ENCODE results near the gene SULT1C4. TPM values are rescaled to one million over a fixed set of nuclear protein-coding genes. Genes with fewer than 3 reads are reported as not detected.

Gene SULT1C4
- total RNA-seq, 4 donors from 2014 or later: 0.61 to 3.3 (median 2.4) TPM

GRCh38 chr2:108384662-108385393, 7.1 kb downstream of the SULT1C4 start:
- Histone ChIP-seq H3K27me3 (no peaks in the 10 kb centered on the region), H3K36me3 (no peaks in the 10 kb centered on the region), H3K27ac (no peak overlapping the region), H3K4me1 (no peaks in the 10 kb centered on the region), H3K9me3 (no peaks in the 10 kb centered on the region), H3K4me3 (no peak overlapping the region)
- in situ Hi-C loops (cut with MboI; ENCODE audit: low sequenced_read_pairs in 4 of 4) (no loop called here), intact Hi-C loops (cut with DNase I; ENCODE audit: low total_unique reads) (no loop called here)
- DNase-seq (no peak), ATAC-seq (no peak)
- TF ChIP-seq POLR2A (IDR thresholded peaks at IDR 0.05): no peak
- no peak for TF ChIP-seq CTCF (IDR thresholded peaks at IDR 0.05 in 4 of 5, conservative IDR thresholded peaks at IDR 0.05 in 1 of 5)

- no peaks in the 10 kb centered on the region for H3K4me1 ChIP-seq
Observed at GRCh38 chr2:108385411-108386071, 7.8 kb downstream of the SULT1C4 start.

GRCh38 chr2:108388045-108388444, 10.3 kb downstream of the SULT1C4 start:
- in situ Hi-C loops (cut with MboI; ENCODE audit: low sequenced_read_pairs in 4 of 4) (no loop called here), intact Hi-C loops (cut with DNase I; ENCODE audit: low total_unique reads) (no loop called here)
- Histone ChIP-seq H3K9me3 (no peaks in the 10 kb centered on the region), H3K4me3 (no peak overlapping the region), H3K36me3 (no peaks in the 10 kb centered on the region), H3K27me3 (no peaks in the 10 kb centered on the region), H3K27ac (no peak overlapping the region), H3K4me1 (no peaks in the 10 kb centered on the region)
- ATAC-seq (no peak), DNase-seq (no peak)
- TF ChIP-seq POLR2A (IDR thresholded peaks at IDR 0.05) (no peak), CTCF (IDR thresholded peaks at IDR 0.05 in 4 of 5, conservative IDR thresholded peaks at IDR 0.05 in 1 of 5) (no peak)

More at GRCh38 chr2:108385411-108386071, 7.8 kb downstream of the SULT1C4 start:
- ATAC-seq: no peak
- no peak for TF ChIP-seq CTCF (IDR thresholded peaks at IDR 0.05 in 4 of 5, conservative IDR thresholded peaks at IDR 0.05 in 1 of 5)
- TF ChIP-seq POLR2A (IDR thresholded peaks at IDR 0.05): no peak
- Histone ChIP-seq H3K27ac (no peak overlapping the region), H3K4me3 (no peak overlapping the region), H3K27me3 (no peaks in the 10 kb centered on the region), H3K36me3 (no peaks in the 10 kb centered on the region), H3K9me3 (no peaks in the 10 kb centered on the region)
- DNase-seq: no peak
- intact Hi-C loops (cut with DNase I; ENCODE audit: low total_unique reads): no loop called here
- in situ Hi-C loops (cut with MboI; ENCODE audit: low sequenced_read_pairs in 4 of 4): no loop called here

- intact Hi-C loops (cut with DNase I; ENCODE audit: low total_unique reads): no loop called here
- DNase-seq (no peak), ATAC-seq (no peak)
- H3K27me3 ChIP-seq: no peaks in the 10 kb centered on the region
- no peak overlapping the region for H3K27ac ChIP-seq
- TF ChIP-seq POLR2A (IDR thresholded peaks at IDR 0.05) (no peak), CTCF (IDR thresholded peaks at IDR 0.05 in 4 of 5, conservative IDR thresholded peaks at IDR 0.05 in 1 of 5) (no peak)
- in situ Hi-C loops (cut with MboI; ENCODE audit: low sequenced_read_pairs in 4 of 4): no loop called here
- H3K4me3 ChIP-seq: no peak overlapping the region
- no peaks in the 10 kb centered on the region for H3K4me1 ChIP-seq
- H3K36me3 ChIP-seq: no peaks in the 10 kb centered on the region
- no peaks in the 10 kb centered on the region for H3K9me3 ChIP-seq
Observed at GRCh38 chr2:108390340-108390739, 12.6 kb downstream of the SULT1C4 start.

Data from gastrocnemius medialis (tissue), 4 donors.